GM23338 (cell line): ENCODE measurements around the gene POU2F3. TPM values are rescaled to one million over a fixed set of nuclear protein-coding genes. Genes with fewer than 3 reads are reported as not detected.

Experiments
- ATAC-seq: fragments of 200-7000 bp; cut with Tn5 transposase; 3 replicates; pipeline ENCODE4 v1.9.1; 2020
- DNase-seq: peaks from one replicate; pipeline ENCODE4 v3.0.0-alpha.2; 2015; ENCODE audit warnings: low spot score
- H2AFZ ChIP-seq: fragments of 200-600 bp; sonication (generic); 2 replicates; pipeline ENCODE4 v1.8.0; 2016; ENCODE audit warnings: antibody characterized with exemption, mild to moderate bottlenecking, moderate library complexity
- H3F3A ChIP-seq: fragments of 200-600 bp; sonication (generic); replicated peaks from 2 replicates; pipeline ENCODE4 v1.8.0; 2017; ENCODE audit warnings: antibody characterized with exemption, mixed run types, low read depth
- H3K27ac ChIP-seq: fragments of 200-600 bp; sonication (generic); 2 replicates; pipeline ENCODE4 v1.6.1; 2016; ENCODE audit warnings: low read depth
- H3K27me3 ChIP-seq: fragments of 200-600 bp; sonication (generic); 2 replicates; pipeline ENCODE4 v1.8.0; 2016; ENCODE audit warnings: mild to moderate bottlenecking, mixed run types, moderate library complexity; ENCODE audit not compliant: insufficient read depth
- H3K36me3 ChIP-seq: fragments of 200-600 bp; sonication (generic); 2 replicates; pipeline ENCODE4 v1.8.0; 2016; ENCODE audit warnings: mild to moderate bottlenecking; ENCODE audit not compliant: insufficient read depth
- H3K4me1 ChIP-seq: fragments of 200-600 bp; sonication (generic); 2 replicates; pipeline ENCODE4 v1.8.0; 2016; ENCODE audit warnings: mild to moderate bottlenecking, moderate library complexity; ENCODE audit not compliant: insufficient read depth
- H3K4me2 ChIP-seq: fragments of 200-600 bp; sonication (generic); 2 replicates; pipeline ENCODE4 v1.7.1; 2017; ENCODE audit warnings: mixed run types
- H3K4me3 ChIP-seq: fragments of 200-600 bp; sonication (generic); 2 replicates; pipeline ENCODE4 v1.6.1; 2016; ENCODE audit warnings: mixed run types
- H3K79me2 ChIP-seq: fragments of 200-600 bp; sonication (generic); replicated peaks from 2 replicates; pipeline ENCODE4 v1.8.0; 2017; ENCODE audit warnings: mild to moderate bottlenecking; ENCODE audit not compliant: insufficient read depth
- H3K9me2 ChIP-seq: fragments of 200-600 bp; sonication (generic); 2 replicates; pipeline ENCODE4 v1.8.0; 2017; ENCODE audit not compliant: insufficient read depth
- H4K20me1 ChIP-seq: fragments of 200-600 bp; sonication (generic); replicated peaks from 2 replicates; pipeline ENCODE4 v1.8.0; 2017; ENCODE audit warnings: mild to moderate bottlenecking; ENCODE audit not compliant: insufficient read depth
- H3K27ac Mint-ChIP-seq: 2 replicates; pipeline ENCODE4 v1.8.0; 2020; ENCODE audit warnings: inconsistent platforms, mild to moderate bottlenecking, moderate library complexity, mixed read lengths
- H3K27me3 Mint-ChIP-seq: 3 replicates; pipeline ENCODE4 v1.8.0; 2022; ENCODE audit warnings: low read depth, mild to moderate bottlenecking, moderate library complexity, mixed read lengths, inconsistent platforms; ENCODE audit not compliant: insufficient read depth, poor library complexity
- H3K36me3 Mint-ChIP-seq: 3 replicates; pipeline ENCODE4 v1.8.0; 2021; ENCODE audit warnings: low read depth, mild to moderate bottlenecking, inconsistent platforms, moderate library complexity, mixed read lengths
- H3K4me1 Mint-ChIP-seq: 3 replicates; pipeline ENCODE4 v1.8.0; 2020; ENCODE audit warnings: mild to moderate bottlenecking, inconsistent platforms, mixed read lengths
- H3K4me3 Mint-ChIP-seq: 3 replicates; pipeline ENCODE4 v1.8.0; 2021; ENCODE audit warnings: moderate library complexity, mild to moderate bottlenecking, inconsistent platforms, mixed read lengths
- H3K9me3 Mint-ChIP-seq: 3 replicates; pipeline ENCODE4 v1.8.0; 2020; ENCODE audit warnings: moderate library complexity, mild to moderate bottlenecking, inconsistent platforms, mixed read lengths
- CREB1 ChIP-seq: fragments of 250-450 bp; sonication (Bioruptor Pico); IDR thresholded peaks from 2 replicates; pipeline ENCODE4 v1.5.0; 2020; ENCODE audit warnings: low read depth, mild to moderate bottlenecking, moderate library complexity
- CTCF ChIP-seq, 2 experiments: fragments of 200-600 bp in 1 of 2; sonication (generic) in 1 of 2; conservative IDR thresholded peaks; 2 replicates each; pipeline versions ENCODE4 v1.5.1 to v1.6.1; 2016 to 2017; ENCODE audit warnings: antibody characterized with exemption in 2 of 2, low read depth in 2 of 2, mild to moderate bottlenecking in 2 of 2, moderate library complexity in 1 of 2
- ETS1 ChIP-seq: IDR thresholded peaks from 2 replicates; pipeline ENCODE4 v1.6.1; 2016; ENCODE audit warnings: antibody characterized with exemption
- EZH2 ChIP-seq: fragments of 200-600 bp; sonication (generic); IDR thresholded peaks from one replicate; pipeline ENCODE4 v1.8.0; 2017; ENCODE audit warnings: antibody characterized with exemption, mild to moderate bottlenecking, low read depth; ENCODE audit not compliant: unreplicated experiment
- EZH2phosphoT487 ChIP-seq: fragments of 200-600 bp; sonication (generic); IDR thresholded peaks from one replicate; pipeline ENCODE4 v1.8.1; 2018; ENCODE audit warnings: antibody characterized with exemption; ENCODE audit not compliant: unreplicated experiment
- JUNB ChIP-seq: IDR thresholded peaks from one replicate; pipeline ENCODE4 v1.6.1; 2016; ENCODE audit warnings: antibody characterized with exemption; ENCODE audit not compliant: unreplicated experiment
- REST ChIP-seq: IDR thresholded peaks from one replicate; pipeline ENCODE4 v1.6.1; 2018; ENCODE audit warnings: antibody characterized with exemption; ENCODE audit not compliant: unreplicated experiment
- STAT1 ChIP-seq: IDR thresholded peaks from one replicate; pipeline ENCODE4 v1.6.1; 2016; ENCODE audit warnings: antibody characterized with exemption; ENCODE audit not compliant: unreplicated experiment
- ZNF331 ChIP-seq: fragments of 250-450 bp; sonication (Bioruptor Pico); IDR thresholded peaks from 2 replicates; pipeline ENCODE4 v1.5.0; 2020; ENCODE audit warnings: low read depth, mild to moderate bottlenecking, moderate library complexity
- ZNF462 ChIP-seq: fragments of 250-450 bp; sonication (Bioruptor Pico); IDR thresholded peaks from 2 replicates; pipeline ENCODE4 v1.5.0; 2020; ENCODE audit warnings: mild to moderate bottlenecking, moderate library complexity
- polyA plus RNA-seq: library from polyadenylated mRNA; unstranded; fragments of >200 nt; fragmentation: Nextera tagmentation; extraction: Ambion mirVana; gene quantifications from 2 replicates; pipeline ENCODE4 v1.2.1, GENCODE V29; 2016
- total RNA-seq: library from RNA; depleted of rRNA; stranded (reverse); fragments of >200 nt; shearing (Covaris generic); gene quantifications from 2 replicates; pipeline ENCODE4 v1.2.3, GENCODE V29; 2014

Gene POU2F3
- total and polyA plus RNA-seq, 2 experiments from 2014 or later = 0.45 to 0.79 TPM

DNA sequence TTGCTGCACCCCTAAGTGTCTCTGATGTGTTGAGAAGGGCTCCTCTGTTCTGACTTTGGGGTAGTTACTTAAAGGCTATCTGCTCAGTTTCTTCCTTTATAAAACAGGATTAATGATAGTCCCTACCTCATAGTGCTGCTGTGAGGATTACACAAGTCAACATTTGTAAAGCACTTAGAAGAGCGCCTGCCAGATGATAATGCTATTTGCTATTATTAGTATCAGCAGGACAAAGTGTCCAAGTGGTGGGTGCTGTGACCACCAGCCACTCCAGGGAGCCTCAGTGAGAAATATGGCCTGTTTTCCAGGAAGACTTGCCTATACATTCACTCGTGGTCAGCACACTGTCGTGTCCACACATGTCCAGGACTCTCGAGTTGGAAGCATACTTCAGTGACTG is 16.2 kb downstream of the POU2F3 start:
- H3K27me3 Mint-ChIP-seq = peaks cover 31% of the 10 kb centered on the region
- Histone ChIP-seq H3K27me3 (peaks cover 29% of the 10 kb centered on the region), H3K36me3 (no peaks in the 10 kb centered on the region), H3K4me3 (peak overlapping the region; percentile 49), H2AFZ (peak overlapping the region; percentile 28; the same call in 1 of the 2 replicates), H3K4me1 (peaks cover 24% of the 10 kb centered on the region), H3K4me2 (peak overlapping the region; percentile 78), H3K79me2 (no peaks in the 10 kb centered on the region), H3K9me2 (no peaks in the 10 kb centered on the region; the same call in 1 of the 2 replicates), H4K20me1 (no peaks in the 10 kb centered on the region), H3F3A (no peaks in the 10 kb centered on the region), H3K27ac (no peak overlapping the region)
- H3K27ac Mint-ChIP-seq = no peak overlapping the region
- no peak for TF ChIP-seq ZNF331 (CRISPR knock-in tag)
- TF ChIP-seq ETS1 = no peak
- TF ChIP-seq REST = no peak
- no peak for TF ChIP-seq EZH2
- no peak for TF ChIP-seq STAT1
- no peak for TF ChIP-seq CREB1 (CRISPR knock-in tag)
- TF ChIP-seq JUNB = no peak
- H3K9me3 Mint-ChIP-seq = no peaks in the 10 kb centered on the region
- no peak for ATAC-seq
- no peak for DNase-seq
- no peak overlapping the region; the same call in 2 of the 3 replicates for H3K4me3 Mint-ChIP-seq
- H3K4me1 Mint-ChIP-seq = peaks cover 40% of the 10 kb centered on the region
- H3K36me3 Mint-ChIP-seq = no peaks in the 10 kb centered on the region

- Mint-ChIP-seq H3K36me3 (no peaks in the 10 kb centered on the region), H3K27me3 (peaks cover 31% of the 10 kb centered on the region), H3K9me3 (no peaks in the 10 kb centered on the region), H3K4me3 (no peak overlapping the region), H3K27ac (no peak overlapping the region), H3K4me1 (peaks cover 46% of the 10 kb centered on the region)
- no peak for ATAC-seq
- Histone ChIP-seq H3K36me3 (no peaks in the 10 kb centered on the region), H3K9me2 (no peaks in the 10 kb centered on the region; the same call in 1 of the 2 replicates), H4K20me1 (no peaks in the 10 kb centered on the region), H3F3A (no peaks in the 10 kb centered on the region), H3K4me2 (no peak overlapping the region), H3K4me1 (peaks cover 29% of the 10 kb centered on the region), H3K79me2 (no peaks in the 10 kb centered on the region), H3K4me3 (no peak overlapping the region), H2AFZ (no peak overlapping the region), H3K27ac (no peak overlapping the region), H3K27me3 (peaks cover 30% of the 10 kb centered on the region)
- no peak for DNase-seq
- TF ChIP-seq ZNF462 (no peak), EZH2phosphoT487 (no peak), JUNB (no peak), CTCF (conservative IDR thresholded peaks at IDR 0.05; ENCODE audit: low read depth in 2 of 2) (no peak)
Observed at GRCh38 chr11:120256779-120257178, 16.8 kb downstream of the POU2F3 start.
